Transverse colon (tissue), 4 donors: ENCODE measurements around the gene ROS1. TPM values are rescaled to one million over a fixed set of nuclear protein-coding genes. Genes with fewer than 3 reads are reported as not detected.
"Not testable (repeated sequence)": the region's sequence is repeated elsewhere in the genome, so short reads cannot be mapped to it uniquely, and the experiment has no call there.

Experiments
- DNase-seq: peaks from one replicate; pipeline ENCODE4 v3.0.0-alpha.2; 2019
- H3K27ac ChIP-seq, 4 donors: fragments of 200-600 bp; sonication (generic); 2 replicates each; pipeline ENCODE4 v1.5.1; 2016 to 2018; ENCODE audit warnings: inconsistent platforms in 4 of 4
- H3K27me3 ChIP-seq: fragments of 200-600 bp; sonication (generic); 2 replicates; pipeline ENCODE4 v1.5.1; 2017; ENCODE audit warnings: inconsistent platforms
- H3K36me3 ChIP-seq, 4 donors: fragments of 200-600 bp; sonication (generic); 2 replicates each; pipeline ENCODE4 v1.5.1; 2017 to 2019; ENCODE audit warnings: inconsistent platforms in 4 of 4
- H3K4me1 ChIP-seq, 4 donors: fragments of 200-600 bp; sonication (generic); 2 replicates each; pipeline ENCODE4 v1.5.1; 2017 to 2020; ENCODE audit warnings: inconsistent platforms in 4 of 4
- H3K4me3 ChIP-seq, 4 donors: fragments of 200-600 bp; sonication (generic); 1 replicate in 1 of 4; 2 replicates in 3 of 4; pipeline versions ENCODE4 v1.5.1 to v1.6.1; 2017 to 2019; ENCODE audit warnings: inconsistent platforms in 4 of 4
- H3K9me3 ChIP-seq, 2 donors: fragments of 200-600 bp; sonication (generic); 2 replicates each; pipeline ENCODE4 v1.5.1; 2017 to 2019; ENCODE audit warnings: inconsistent platforms in 2 of 2
- CTCF ChIP-seq, 5 experiments: fragments of 200-600 bp in 3 of 5; fragments of 450-650 bp in 2 of 5; sonication (generic) in 3 of 5; IDR thresholded peaks; 1 replicate in 2 of 5; 2 replicates in 3 of 5; pipeline ENCODE4 v1.5.1; 2016 to 2017; ENCODE audit warnings: antibody characterized with exemption in 5 of 5, inconsistent platforms in 3 of 5, mild to moderate bottlenecking in 2 of 5, moderate library complexity in 1 of 5
- EP300 ChIP-seq: sonication (generic); formaldehyde crosslinking; IDR thresholded peaks from one replicate; pipeline ENCODE4 v1.6.1; 2017; ENCODE audit warnings: antibody characterized with exemption, low read depth
- POLR2A ChIP-seq: fragments of 450-650 bp; IDR thresholded peaks from one replicate; pipeline ENCODE4 v1.6.1; 2016; ENCODE audit warnings: antibody characterized with exemption, mild to moderate bottlenecking, moderate library complexity
- POLR2AphosphoS5 ChIP-seq, 3 donors: sonication (generic); formaldehyde crosslinking; IDR thresholded peaks; one replicate each; pipeline ENCODE4 v1.6.1; 2016; ENCODE audit warnings: antibody characterized with exemption in 3 of 3
- WGBS, 2 donors: methylation state at CpG; one replicate each; pipeline ENCODE4 v1.1.5; 2018; ENCODE audit warnings: low coverage in 1 of 2; 5-methylcytosine and 5-hydroxymethylcytosine counted together
- in situ Hi-C, 4 donors: fragments of 200-750 bp; cut with MboI; loops; one replicate each; pipeline versions ENCODE4 v1.15.0 to v1.15.1; 2017; ENCODE audit warnings: low sequenced_read_pairs in 3 of 4, low pct_ligation_motif_present in 1 of 4, low pct_unique_long_range_greater_than_20kb in 1 of 4
- intact Hi-C: fragments of 100-400 bp; cut with DNase I; formaldehyde crosslinking; loops from one replicate; pipeline ENCODE4 v1.15.1; 2023; ENCODE audit warnings: low total_unique reads
- small RNA-seq, 4 donors: library from RNA; depleted of rRNA; stranded (forward); fragments of <200 nt; gene quantifications; one replicate each; pipeline ENCODE3, GENCODE V24; 2016
- total RNA-seq, 4 donors: library from RNA; depleted of rRNA; stranded (reverse); fragments of >200 nt; gene quantifications; one replicate each; pipeline ENCODE4 v1.1.0, GENCODE V29; 2016

ROS1 gene
- total RNA-seq, 4 donors from 2014 or later: 0.80 to 4.1 (median 2.5) TPM; not detected in 1

GRCh38 chr6:117262799-117263198 lies 162.9 kb downstream of the ROS1 start:
- intact Hi-C loops: no loop called here
- peaks cover 7 to 25% (median 20%) of the 10 kb centered on the region in 4 donors for H3K4me1 ChIP-seq
- DNase-seq: no peak
- H3K36me3 ChIP-seq: no peaks in the 10 kb centered on the region
- 48 to 51% methylated on average over 8 of the region's 8 CpGs for WGBS, 2 donors
- no peaks in the 10 kb centered on the region for H3K9me3 ChIP-seq
- no peak overlapping the region for H3K4me3 ChIP-seq
- no peak for TF ChIP-seq POLR2A
- TF ChIP-seq POLR2AphosphoS5 (IDR thresholded peaks at IDR 0.05): no peak
- TF ChIP-seq CTCF (IDR thresholded peaks at IDR 0.05): no peak
- no peak for TF ChIP-seq EP300
- H3K27ac ChIP-seq: no peak overlapping the region
- in situ Hi-C loops: no loop called here
- peaks cover 98% of the 10 kb centered on the region for H3K27me3 ChIP-seq

- no peak for TF ChIP-seq POLR2A
- TF ChIP-seq EP300: no peak
- TF ChIP-seq POLR2AphosphoS5 (IDR thresholded peaks at IDR 0.05): no peak
- TF ChIP-seq CTCF (IDR thresholded peaks at IDR 0.05): no peak
- Histone ChIP-seq H3K4me1 (no peaks in the 10 kb centered on the region), H3K27ac (no peak overlapping the region), H3K27me3 (peaks cover 15% of the 10 kb centered on the region), H3K9me3 (no peaks in the 10 kb centered on the region), H3K4me3 (no peak overlapping the region), H3K36me3 (no peaks in the 10 kb centered on the region)
- 65 to 83% methylated on average over 2 of the region's 2 CpGs for WGBS, 2 donors
- intact Hi-C loops (no loop called here), in situ Hi-C loops (no loop called here)
- no peak for DNase-seq
These were observed 172.0 kb downstream of the ROS1 start for GRCh38 chr6:117253785-117254184.

GRCh38 chr6:117244979-117245378 lies 180.8 kb downstream of the ROS1 start:
- H3K4me3 ChIP-seq, H3K4me1 ChIP-seq, H3K9me3 ChIP-seq, in situ Hi-C loops, DNase-seq, H3K27ac ChIP-seq, H3K27me3 ChIP-seq, H3K36me3 ChIP-seq, intact Hi-C loops: not testable (repeated sequence)
- WGBS, 2 donors: 82% methylated on average over 19 of the region's 20 CpGs; no CpG with 5 or more reads in 1 of the 2 donors

GRCh38 chr6:117244571-117244970 lies 181.2 kb downstream of the ROS1 start:
- H3K4me1 ChIP-seq, H3K27me3 ChIP-seq, DNase-seq, H3K4me3 ChIP-seq, H3K36me3 ChIP-seq, H3K9me3 ChIP-seq, intact Hi-C loops, in situ Hi-C loops, H3K27ac ChIP-seq: not testable (repeated sequence)
- WGBS, 2 donors: 72 to 82% methylated on average over 5 to 8 of the region's 13 CpGs

Small RNA genes within 50 kb of the gene (small RNA-seq; reads per million reads assigned to genes)
- gene RN7SKP18 (0 reads per million in 4 donors), gene RNU6-253P (0 reads per million in 4 donors)

Other genes starting within 250 kb of the ROS1 start
- not detected for gene VGLL2, start 160.4 kb downstream of the ROS1 start, total RNA-seq
- 10 to 100 TPM in 2 of 4 donors, 1 to 10 TPM in 2; 2.2 to 19.4 (median 10.7) TPM for gene DCBLD1, start 56.7 kb upstream of the ROS1 start, total RNA-seq
- 10 to 100 TPM; 18.3 to 39.9 (median 29.5) TPM for gene GOPC, start 176.6 kb upstream of the ROS1 start, total RNA-seq
- 10 to 100 TPM in 2 of 4 donors, 1 to 10 TPM in 2; 4.9 to 26.8 (median 11.8) TPM for gene NUS1, start 249.5 kb upstream of the ROS1 start, total RNA-seq